GM19023 (cell line): ENCODE results near the gene SPDEF.

Experiments used
- ATAC-seq: cut with Tn5 transposase; IDR thresholded peaks from one replicate; pipeline ENCODE4 v1.9.1; 2021; ENCODE audit warnings: mild to moderate bottlenecking, moderate library complexity; ENCODE audit not compliant: unreplicated experiment

Gene SPDEF

DNA sequence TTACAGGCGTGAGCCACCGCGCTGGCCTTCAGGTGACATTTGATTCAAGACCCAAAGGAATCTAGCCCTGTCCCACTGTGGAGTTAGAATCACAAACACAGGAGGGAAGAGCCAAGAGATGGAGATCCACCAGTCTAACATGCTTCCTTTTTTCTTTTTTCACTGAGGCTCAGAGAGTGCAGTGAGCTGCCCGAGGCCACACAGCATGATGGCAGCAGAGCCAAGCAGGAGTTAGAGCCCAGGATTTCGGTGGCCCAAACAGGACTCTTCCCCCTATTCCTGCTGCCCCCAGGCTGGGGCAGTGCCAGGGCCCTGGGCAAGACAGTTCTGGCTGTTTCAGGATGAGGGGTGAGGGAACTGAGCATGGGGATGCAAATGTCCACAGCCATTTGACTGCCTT is 8.1 kb upstream of the SPDEF start:
- no peak for ATAC-seq

DNA sequence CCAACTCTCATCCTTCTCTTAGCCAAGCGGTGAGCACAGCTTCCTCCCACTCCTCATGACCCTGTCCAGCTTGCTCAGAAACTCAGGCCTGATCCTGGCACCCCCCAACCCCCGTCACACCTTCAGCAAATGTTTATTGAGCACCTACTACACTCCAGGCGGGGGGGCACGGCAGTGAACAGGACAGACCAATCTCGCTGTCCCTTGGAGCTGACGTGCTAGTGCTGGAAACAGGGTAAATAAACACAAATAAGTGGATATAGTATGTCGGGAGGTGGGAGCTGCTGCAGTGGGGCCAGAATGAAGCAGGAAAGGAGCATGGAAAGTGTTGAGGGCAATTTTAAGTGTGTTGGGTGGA is 7.4 kb upstream of the SPDEF start:
- no peak for ATAC-seq

DNA sequence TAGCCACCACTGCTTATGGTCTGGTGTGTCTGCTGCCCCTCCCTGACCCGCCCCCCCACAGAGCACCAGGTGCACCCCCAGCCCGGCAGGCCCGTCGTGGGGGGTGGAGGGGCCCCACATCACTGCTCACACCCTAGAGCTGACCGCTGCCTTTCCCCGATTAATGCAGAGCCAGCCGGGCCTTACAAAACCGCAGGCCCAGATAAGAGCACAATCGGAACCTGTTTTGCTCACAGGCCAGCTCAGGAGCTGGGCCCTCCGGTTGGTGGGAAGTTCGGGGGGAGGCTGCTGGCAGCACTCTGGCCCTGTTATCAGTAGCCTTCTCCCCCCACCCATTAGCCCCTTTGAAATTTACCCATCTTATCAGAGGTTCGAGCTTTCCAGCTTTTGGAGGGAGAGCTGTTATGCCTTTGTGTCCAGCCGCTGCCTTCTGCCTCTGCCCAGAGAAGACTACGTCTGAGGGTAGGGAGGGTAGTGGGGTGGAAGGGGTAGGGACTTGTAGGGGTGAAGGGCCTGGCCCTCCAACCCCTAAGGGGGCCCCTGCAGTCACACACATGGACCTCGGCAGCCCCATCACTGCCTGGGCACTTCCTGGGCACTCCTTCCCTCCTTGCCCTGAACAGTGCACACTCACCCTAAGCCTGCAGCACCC is 6.9 kb upstream of the SPDEF start:
- ATAC-seq = no peak

DNA sequence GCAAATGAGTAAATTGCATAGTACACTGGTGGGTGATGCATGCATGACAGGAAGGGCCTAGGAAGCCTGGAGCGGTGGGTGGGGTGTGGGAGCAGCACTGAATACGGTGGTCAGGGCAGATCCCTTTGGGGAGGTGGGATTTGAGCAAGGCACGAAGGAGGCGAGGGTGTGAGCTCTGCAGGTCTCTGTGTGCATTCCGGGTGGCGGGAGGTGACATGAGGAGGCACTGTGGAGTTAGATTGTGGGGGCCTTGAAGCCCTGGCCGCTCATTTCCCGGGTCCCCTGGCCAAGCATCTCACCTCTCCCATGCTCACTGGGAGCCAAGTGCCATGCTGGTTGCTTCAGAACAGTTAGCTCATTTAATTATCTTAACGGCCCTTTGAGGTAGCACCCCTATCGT is 6.2 kb upstream of the SPDEF start:
- ATAC-seq = no peak

DNA sequence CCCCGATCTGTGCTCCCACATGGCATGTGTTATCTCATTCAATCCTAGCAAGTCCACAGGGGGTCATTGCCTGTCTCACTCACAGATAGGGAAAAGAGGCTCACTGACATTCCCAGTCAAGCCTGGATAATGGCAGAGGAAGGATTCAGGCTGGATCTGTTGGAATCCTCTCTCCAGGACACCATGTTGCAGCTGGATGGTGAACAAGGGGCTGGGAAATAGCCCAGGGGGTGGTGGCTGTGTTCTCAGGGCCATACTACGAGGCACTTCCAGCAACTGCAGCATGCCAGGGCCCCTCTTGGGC is 5.0 kb upstream of the SPDEF start:
- ATAC-seq = no peak

DNA sequence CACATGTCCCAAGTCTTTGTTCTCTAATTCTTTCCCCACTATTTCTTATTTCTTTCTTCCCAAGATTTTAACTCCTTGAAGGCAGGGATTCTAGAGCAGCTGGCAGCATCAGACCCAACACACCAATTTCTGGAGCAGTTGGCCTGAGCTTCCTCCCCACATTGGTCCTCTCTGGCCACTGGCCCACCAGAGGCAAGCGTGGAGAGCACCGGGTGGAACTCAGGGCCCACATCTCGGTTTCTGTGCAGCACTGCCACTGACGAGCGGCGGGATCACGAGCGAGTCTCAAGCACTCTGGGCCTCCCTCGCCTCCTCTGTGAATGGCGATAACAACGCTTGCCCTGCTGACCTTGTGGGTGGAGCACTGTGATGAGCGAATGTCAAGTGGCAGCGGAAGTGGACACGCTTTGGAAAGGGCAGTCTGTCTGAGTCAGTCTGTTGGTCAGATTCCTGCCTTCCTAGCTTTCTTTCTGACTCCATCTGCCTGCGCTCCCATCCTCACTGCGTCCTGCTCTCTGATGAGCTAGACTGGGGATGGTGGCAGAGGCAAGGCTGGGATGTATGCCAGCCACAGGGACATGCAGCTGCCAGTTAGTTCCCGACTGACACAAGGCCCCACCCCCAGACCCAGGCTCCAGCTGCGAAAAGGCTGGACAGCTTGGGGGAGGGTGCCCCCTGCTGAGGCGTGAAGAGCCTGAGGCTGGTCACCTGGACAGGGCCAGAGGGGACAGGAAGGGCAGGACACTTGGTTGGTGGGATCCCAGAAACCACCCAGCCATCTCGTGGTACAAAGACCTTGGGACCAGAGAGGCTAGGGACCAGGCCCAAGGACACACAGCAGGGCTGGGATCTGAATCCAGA is 4.5 kb upstream of the SPDEF start:
- no peak for ATAC-seq

DNA sequence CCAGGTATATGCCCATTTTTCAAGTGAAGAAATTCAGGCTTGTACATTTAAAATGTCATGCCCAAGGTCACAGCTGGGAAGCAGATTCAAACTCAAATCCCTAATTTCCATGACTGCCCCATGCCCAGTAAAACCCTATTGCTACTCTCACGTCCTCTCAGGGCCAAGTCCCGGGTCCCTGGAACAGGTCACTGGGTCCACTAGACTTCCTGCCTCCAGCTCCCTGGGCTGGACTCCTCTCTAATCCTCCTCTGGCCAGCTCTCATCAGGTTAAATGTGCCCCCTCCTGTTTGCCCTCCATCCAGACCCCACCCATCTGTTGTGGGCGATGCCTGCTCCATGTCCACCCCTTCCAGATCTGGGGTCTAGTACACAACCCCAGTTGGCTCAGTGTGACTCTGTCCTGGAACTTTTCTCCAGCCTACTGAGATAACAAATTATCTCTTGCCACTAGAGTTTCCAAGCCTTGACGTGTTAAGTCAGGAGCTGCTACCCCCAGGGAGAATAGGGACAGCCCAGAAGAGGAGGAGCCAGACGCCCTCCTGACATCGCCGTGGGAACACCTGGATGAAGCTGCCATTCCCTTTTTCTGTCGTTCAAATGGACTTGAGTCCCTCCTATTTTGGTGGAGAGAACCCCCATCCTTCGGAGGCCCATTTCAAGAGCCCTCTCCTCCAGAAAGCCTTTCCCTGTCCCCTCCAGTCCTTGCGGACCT is 3.7 kb upstream of the SPDEF start:
- ATAC-seq = no peak

DNA sequence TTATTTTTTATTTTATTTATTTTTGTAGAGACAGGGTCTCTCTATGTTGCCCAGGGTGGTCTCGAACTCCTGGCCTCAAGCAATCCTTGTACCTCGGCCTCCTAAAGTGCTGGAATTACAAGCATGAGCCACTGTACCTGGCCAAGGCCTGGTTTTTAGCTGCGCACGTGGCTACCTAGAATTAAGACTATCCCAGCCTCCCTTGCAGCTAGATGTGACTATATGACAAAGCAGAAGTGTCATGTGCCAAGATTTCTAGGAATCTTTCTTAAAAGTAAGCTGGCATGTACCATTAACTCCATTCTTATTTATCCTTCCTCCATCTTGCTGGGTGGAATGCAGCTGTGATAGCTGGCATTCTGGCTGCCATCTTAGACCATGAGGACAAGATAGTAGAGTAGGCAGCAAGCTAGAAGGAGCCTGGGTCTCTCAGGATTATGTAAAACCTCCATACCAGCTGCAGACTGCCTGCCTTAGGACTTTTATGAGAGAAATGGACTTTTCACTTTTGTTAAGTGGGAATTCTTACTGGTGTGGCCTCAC is 2.1 kb upstream of the SPDEF start:
- no peak for ATAC-seq

DNA sequence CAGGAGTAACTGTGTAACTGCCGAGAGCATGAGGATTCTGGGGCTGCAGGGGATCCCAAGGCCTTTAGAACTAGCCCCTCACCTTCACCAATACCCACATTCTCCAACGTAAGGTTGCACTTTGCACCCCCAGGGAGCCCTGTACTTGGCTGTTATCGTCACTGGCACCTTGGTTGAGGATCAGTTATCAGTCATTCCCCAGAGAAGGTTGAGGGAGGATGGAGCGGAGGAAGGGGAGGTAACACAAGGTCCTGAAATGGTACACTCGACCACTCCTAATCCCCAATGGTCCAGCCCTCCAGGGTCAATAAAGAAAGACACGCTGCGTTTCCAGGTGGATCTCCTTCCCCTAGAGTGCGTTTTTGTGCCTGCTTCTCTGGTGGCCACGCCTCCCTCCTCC is 1.1 kb upstream of the SPDEF start:
- ATAC-seq = no peak

DNA sequence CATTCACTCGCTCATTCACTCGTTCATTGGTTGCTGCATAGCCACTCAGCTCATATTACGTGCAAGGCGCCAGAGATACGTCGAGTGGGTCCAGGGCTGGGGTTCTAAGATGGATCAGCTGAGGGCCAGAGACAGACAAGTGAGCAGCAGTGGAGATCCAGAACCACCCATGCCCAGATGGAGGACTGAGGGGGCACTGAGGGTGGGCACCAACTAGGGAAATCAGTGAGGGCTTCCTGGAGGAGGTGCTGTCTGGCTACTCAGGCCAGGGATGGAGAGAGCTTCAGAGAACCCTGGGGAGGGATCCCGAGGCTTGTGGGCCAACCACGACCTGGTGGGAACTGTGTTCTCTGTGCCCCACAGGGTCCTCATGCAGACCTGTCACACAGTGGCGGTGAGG is 364 bp upstream of the SPDEF start:
- ATAC-seq = no peak

DNA sequence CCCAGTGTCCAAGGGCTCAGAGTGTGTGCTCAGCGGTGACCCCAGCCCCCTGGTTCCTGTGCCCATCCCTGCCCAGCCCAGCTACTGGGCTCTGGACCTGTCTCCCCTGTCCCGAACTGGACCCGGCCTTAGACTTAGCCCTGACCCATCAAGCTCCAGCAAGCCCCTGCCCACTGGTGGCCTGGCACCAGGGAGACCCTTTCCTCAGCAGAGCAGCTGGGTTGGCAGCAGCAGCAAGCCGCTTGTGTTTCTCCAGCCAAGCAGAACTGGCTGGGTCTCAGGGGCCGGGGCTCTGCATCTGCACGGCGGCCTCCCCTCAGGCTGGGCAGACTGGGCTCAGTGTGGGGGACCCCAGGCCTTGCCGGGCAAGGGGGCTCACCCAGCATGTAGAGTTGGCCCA is 801 bp downstream of the SPDEF start:
- ATAC-seq = no peak

DNA sequence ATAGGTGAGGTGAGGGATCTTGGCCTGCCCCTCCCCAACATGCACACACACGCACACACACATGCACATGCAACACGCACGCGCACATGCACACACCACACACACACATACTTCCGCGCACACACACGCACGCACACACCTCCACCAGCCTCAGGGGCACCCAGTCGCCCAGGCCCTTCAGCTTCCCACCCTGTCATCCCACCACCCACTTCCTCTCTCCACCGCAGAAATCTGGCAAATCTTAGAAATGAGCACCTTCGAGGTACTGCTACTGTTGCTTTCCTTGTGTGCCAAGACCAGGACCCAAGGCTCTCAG is 1.2 kb downstream of the SPDEF start:
- no peak for ATAC-seq

DNA sequence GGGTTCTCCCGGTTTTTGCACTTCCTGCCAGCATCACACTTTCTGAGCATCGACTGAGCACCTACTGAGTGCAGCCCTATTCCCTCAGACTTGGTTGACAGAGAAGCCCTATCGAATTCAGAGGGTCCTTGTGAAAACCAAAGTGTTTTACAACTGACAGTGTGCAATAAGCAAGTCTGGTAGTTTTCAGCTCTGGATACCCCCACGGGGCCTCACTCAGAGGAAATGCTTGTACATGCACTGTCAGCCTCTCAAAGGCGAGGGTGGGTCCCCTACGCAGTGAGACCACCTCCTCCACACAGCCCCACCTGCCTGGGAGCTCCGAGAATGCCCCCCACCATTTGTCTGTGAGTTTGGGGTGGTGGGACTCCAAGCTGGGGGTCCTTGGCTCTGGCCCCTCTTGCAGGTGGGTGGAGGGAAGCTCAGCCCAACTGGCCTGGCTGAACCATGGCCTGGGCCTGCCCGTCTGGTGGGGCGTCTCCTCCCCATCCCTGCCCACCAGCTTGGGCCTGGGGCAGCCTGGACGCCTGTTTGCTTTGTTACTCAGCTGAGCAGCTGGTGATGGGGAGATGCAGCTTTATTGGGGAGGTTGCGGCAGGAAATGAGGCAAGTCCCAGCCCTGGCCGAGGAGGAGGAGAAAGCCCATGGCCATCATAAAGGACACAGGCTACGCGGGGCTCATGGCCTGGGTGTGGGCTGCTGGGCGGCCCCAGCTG is 1.7 kb downstream of the SPDEF start:
- ATAC-seq = no peak

DNA sequence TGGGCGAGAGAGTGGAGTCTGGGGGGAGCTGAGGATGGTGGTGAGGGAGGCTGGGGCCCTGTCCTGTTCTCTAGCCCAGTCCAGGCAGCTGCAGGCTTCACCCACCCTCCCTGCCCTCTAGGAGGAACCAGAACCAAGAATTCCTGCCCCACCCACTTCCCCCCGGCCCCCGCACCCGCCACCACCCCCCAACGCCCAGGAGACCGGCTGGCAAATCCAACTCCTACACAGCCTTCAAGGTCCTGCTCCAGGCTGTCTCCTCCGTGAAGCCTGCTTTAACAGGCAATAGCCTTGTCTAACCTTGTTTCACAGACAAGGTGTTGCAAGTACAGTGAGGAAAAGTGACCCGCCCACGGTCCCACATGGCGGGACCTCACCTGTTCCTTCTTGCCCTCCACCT is 2.4 kb downstream of the SPDEF start:
- ATAC-seq = no peak

DNA sequence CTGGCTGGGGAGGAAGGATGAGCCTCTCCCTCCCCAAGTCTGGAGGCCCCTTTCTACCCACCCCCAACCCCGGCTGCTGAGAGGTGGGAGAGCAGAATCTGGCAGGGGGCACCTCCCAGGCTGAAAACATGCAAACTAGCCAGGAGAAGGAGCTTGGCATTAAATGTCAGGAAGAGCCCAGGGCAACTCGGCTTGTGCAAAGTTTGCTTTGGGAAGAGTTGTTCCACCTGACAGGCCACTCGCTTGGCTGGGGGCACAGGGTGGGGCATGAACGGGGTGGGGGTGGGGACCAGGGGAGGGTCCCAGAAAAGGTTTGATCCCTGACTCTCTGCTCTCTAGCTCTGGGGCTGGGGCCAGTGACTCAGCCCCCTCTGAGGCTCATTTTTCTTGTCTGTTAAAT is 3.0 kb downstream of the SPDEF start:
- no peak for ATAC-seq

DNA sequence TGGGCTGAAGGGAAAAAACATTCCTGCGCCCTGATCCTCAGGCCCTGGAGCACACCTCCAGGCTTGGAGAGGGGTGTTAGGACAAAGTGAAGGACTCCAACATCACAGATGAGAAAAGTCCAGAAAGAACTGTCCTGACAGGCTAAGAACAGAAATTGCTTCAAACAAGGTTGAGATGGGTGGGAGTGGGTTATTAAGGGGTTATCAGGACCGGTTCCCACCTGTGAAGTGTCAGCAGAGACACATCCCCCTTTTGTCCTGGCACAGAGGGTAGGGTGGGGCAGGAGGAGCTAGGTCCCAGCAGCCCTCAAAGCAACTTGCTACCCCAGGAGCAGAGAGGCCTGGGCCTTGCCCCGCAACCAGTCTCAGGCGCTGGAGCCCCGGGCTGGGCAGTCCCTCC is 3.5 kb downstream of the SPDEF start:
- ATAC-seq = no peak

DNA sequence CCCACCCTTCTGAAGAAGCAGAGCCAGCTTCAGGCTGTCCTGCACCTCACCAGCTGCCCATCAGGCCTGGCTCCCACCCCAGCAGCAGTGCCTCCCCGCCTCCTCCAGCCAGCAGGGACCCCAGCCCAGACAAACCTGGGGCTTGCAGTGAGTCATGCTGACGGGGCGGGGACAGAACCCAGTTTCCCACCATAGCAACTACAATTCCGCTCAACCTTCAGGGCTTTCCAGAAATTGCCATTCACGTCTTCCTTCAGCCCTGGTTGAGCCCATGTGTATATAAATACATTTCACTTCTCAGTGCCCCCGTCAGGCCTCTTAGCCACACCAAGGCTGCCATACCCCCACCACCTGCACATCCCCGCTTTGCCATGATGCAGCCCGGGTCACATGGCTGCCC is 4.4 kb downstream of the SPDEF start:
- ATAC-seq = no peak

DNA sequence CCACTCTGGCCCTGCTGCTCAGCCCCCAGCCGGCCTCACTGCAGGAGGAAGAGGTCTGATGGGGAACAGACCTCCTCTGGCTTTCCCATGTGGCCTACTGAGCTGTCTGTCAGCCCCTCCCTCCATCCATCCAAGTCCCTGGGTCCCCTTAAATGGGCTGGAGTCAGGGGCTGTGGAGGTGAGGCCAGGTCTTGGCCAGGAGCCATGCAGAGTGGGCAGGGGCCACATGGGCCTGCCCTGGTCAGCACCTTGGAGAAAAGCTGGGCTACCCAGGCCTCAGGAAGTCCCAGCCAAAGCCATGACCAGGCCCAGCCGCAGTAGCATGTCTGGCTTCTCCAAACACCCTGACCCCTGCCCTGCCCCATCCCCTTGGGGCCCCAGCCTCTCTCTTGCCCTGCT is 6.3 kb downstream of the SPDEF start:
- no peak for ATAC-seq

DNA sequence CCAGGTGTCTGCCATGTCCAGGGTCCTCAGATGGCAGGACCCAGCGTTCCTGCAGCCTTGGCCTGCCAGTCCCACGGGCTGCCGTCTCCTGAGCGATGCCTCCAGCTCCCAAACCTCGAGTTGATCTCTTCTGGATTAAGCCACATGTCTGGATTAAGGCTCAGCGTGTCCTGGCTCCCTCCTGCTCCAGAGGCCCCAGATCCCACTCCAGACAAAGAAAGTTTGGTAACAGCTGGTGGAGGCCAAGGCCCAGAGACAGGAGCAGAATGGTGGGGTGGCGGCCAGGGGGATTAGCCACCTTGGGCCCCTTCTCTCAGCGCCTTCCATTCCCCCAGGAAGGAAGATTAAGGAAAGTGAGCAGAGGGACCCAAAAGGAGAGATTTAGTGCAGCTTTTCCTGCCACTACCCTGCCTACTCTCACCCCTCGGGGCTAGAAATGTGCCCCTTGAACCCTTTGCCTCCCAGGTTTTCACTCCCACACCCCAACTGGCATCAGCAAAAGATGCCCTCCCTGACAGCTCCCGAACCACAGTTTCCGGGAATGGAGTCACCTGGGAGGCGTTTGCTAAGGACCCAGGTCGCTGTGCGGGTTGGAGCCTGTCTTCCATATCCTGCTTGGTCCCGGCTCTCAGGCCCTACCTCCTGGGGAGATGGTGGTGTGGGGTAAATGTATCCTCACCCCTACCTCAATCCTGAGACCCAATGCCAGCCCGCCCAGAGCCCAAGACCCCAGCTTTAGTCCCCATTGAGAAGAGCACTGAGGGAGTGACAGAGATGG is 6.9 kb downstream of the SPDEF start:
- no peak for ATAC-seq

DNA sequence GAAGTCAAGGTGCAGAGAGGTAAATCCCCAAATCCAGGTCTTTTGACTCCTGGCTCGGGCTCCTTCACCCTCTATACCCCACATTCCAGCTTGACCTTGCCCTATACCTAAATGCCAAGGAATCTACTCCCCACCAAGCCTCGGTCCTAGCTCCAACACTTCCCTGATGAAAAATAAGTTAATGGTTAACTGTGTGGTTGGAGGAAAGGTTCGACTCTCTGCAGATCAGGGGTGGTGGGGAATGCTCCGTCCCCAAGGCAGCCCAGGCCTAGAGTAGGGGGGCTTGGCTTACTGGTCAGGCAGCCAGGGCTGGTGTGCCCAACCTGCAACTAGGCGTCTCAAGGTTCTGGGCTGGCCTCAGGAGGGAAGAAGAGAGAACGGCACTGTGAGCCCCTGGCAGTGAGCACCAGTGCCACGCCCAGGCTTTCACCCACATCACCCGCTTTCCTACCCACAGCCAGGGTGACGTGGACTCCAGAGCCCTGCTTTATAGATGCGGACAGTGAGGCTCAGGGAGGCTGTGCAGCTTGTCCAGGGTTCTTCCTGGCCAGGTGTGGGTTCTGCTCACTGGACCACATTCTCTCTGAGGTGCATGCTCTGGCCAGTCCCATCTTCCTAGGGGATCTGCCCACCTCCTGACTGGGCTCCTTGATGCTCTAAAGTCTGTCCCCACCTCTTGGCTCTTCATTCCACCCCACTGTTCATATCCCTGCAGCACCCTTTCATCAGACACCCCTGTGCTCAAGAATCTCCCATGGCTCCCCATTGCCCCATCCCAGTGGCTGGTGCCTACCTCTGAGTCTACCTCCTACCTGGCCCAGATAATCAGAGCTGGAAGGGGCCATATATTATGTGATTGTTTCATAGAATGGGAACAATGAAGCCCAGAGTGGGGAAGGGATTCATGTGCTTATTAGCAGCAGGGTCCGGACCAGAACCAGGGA is 8.2 kb downstream of the SPDEF start:
- ATAC-seq = no peak
